ENCODE measurements around the gene TRAPPC3. TPM values are rescaled to one million over a fixed set of nuclear protein-coding genes. Genes with fewer than 3 reads are reported as not detected.
"Not testable (repeated sequence)": the region's sequence is repeated elsewhere in the genome, so short reads cannot be mapped to it uniquely, and the experiment has no call there.

TRAPPC3 gene
- total RNA-seq, 1 experiment from 2014 or later = 52.7 TPM

DNA sequence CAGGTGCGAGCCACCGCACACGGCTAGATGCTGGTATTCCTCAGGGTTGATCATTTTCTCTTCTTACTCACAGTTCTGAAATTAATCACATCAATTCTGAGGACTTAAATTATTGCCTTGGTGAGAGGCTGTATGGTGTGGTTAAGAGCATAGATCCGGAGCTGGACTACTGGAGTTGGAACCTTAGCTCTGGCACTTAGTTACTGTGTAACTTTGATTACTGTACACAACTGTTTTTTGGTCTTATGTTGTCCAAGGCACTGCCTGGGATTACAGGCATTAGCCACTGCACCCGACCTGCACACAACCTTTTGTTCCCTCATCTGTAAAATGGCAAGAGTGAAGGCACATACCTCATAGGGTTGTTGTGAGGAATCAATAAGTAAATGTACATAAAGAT lies 49.4 kb upstream of the TRAPPC3 start:
- Histone ChIP-seq H3K4me2 (ENCODE audit: insufficient read depth, insufficient read length, low read length) (no peak overlapping the region), H4K8ac (replicated peaks; ENCODE audit: insufficient read length, low read depth, low read length) (no peak overlapping the region), H2AFZ (ENCODE audit: low read length) (no peak overlapping the region), H2BK5ac (ENCODE audit: insufficient read length, low read length) (no peak overlapping the region), H4K5ac (ENCODE audit: insufficient read length, low read depth, low read length) (no peak overlapping the region), H3K27me3 (ENCODE audit: insufficient read depth, low read length) (no peaks in the 10 kb centered on the region), H3K23me2 (ENCODE audit: insufficient read length, low read depth, low read length, poor library complexity, severe bottlenecking) (no peaks in the 10 kb centered on the region), H3K4ac (ENCODE audit: low read depth, low read length) (no peak overlapping the region), H3K27ac (ENCODE audit: insufficient read length, low read depth, low read length) (no peak overlapping the region), H3K4me1 (ENCODE audit: insufficient read depth, low read length) (no peaks in the 10 kb centered on the region; the same call in 1 of the 2 replicates), H4K91ac (ENCODE audit: insufficient read length, low read depth, low read length) (no peak overlapping the region), H3K56ac (ENCODE audit: insufficient read length, low read depth, low read length) (no peak overlapping the region), H2BK120ac (ENCODE audit: low read depth, low read length, poor library complexity, severe bottlenecking) (no peak overlapping the region), H3K79me1 (ENCODE audit: insufficient read depth, low read depth, low read length, poor library complexity, severe bottlenecking) (no peaks in the 10 kb centered on the region), H3K23ac (ENCODE audit: insufficient read length, low read depth, low read length) (no peak overlapping the region), H2BK20ac (ENCODE audit: low read depth, low read length, poor library complexity, severe bottlenecking) (no peak overlapping the region), H2AK5ac (ENCODE audit: insufficient read length, low read length) (no peak overlapping the region), H2BK12ac (ENCODE audit: insufficient read length, low read depth, low read length) (no peak overlapping the region), H3K14ac (ENCODE audit: insufficient read depth, low read length) (no peak overlapping the region), H3K18ac (ENCODE audit: insufficient read length, low read depth, low read length) (no peak overlapping the region), H3K9ac (ENCODE audit: extremely low read depth, insufficient read length, low read length) (no peak overlapping the region), H3T11ph (ENCODE audit: low read length) (no peak overlapping the region), H3K79me2 (ENCODE audit: insufficient read depth, low read length) (no peaks in the 10 kb centered on the region), H3K9me3 (ENCODE audit: control insufficient read depth, low read depth, low read length) (no peaks in the 10 kb centered on the region), H4K20me1 (ENCODE audit: control insufficient read depth, insufficient read depth, insufficient read length) (no peaks in the 10 kb centered on the region), H2BK15ac (ENCODE audit: low read depth, low read length) (no peak overlapping the region)
- Mint-ChIP-seq H3K27me3 (ENCODE audit: low read depth) (no peaks in the 10 kb centered on the region), H3K27ac (no peak overlapping the region), H3K4me1 (peaks cover 8 to 10% of the 10 kb centered on the region in 2 experiments), H3K4me3 (no peak overlapping the region), H3K9me3 (no peaks in the 10 kb centered on the region; a peak in 1 of 5 replicates), H3K36me3 (ENCODE audit: insufficient read depth in 1 of 3, low read depth in 3 of 3) (no peaks in the 10 kb centered on the region; a peak in 1 of 7 replicates)
- TF ChIP-seq, protein P1, sequence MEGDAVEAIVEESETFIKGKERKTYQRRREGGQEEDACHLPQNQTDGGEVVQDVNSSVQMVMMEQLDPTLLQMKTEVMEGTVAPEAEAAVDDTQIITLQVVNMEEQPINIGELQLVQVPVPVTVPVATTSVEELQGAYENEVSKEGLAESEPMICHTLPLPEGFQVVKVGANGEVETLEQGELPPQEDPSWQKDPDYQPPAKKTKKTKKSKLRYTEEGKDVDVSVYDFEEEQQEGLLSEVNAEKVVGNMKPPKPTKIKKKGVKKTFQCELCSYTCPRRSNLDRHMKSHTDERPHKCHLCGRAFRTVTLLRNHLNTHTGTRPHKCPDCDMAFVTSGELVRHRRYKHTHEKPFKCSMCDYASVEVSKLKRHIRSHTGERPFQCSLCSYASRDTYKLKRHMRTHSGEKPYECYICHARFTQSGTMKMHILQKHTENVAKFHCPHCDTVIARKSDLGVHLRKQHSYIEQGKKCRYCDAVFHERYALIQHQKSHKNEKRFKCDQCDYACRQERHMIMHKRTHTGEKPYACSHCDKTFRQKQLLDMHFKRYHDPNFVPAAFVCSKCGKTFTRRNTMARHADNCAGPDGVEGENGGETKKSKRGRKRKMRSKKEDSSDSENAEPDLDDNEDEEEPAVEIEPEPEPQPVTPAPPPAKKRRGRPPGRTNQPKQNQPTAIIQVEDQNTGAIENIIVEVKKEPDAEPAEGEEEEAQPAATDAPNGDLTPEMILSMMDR (conservative IDR thresholded peaks at IDR 0.05) = no peak
- DNase-seq = no peak
- WGBS (ENCODE audit: extremely low coverage, insufficient read length, low lambda C conversion rate) = no CpG with 5 or more reads among the region's 5 CpGs

- H3K27me3 Mint-ChIP-seq (ENCODE audit: low read depth); H4K5ac ChIP-seq (ENCODE audit: insufficient read length, low read depth, low read length); H3K23ac ChIP-seq (ENCODE audit: insufficient read length, low read depth, low read length); H3K4me3 Mint-ChIP-seq; H3K56ac ChIP-seq (ENCODE audit: insufficient read length, low read depth, low read length); H3K9ac ChIP-seq (ENCODE audit: extremely low read depth, insufficient read length, low read length); DNase-seq; H3K4ac ChIP-seq (ENCODE audit: low read depth, low read length); H3K27me3 ChIP-seq (ENCODE audit: insufficient read depth, low read length); H2AFZ ChIP-seq (ENCODE audit: low read length); H3K4me2 ChIP-seq (ENCODE audit: insufficient read depth, insufficient read length, low read length); H2BK12ac ChIP-seq (ENCODE audit: insufficient read length, low read depth, low read length); H3K36me3 Mint-ChIP-seq (ENCODE audit: insufficient read depth in 1 of 3, low read depth in 3 of 3); H3K4me1 Mint-ChIP-seq; H3K79me1 ChIP-seq (ENCODE audit: insufficient read depth, low read depth, low read length, poor library complexity, severe bottlenecking); H3T11ph ChIP-seq (ENCODE audit: low read length); H3K27ac ChIP-seq (ENCODE audit: insufficient read length, low read depth, low read length); H3K79me2 ChIP-seq (ENCODE audit: insufficient read depth, low read length); H4K20me1 ChIP-seq (ENCODE audit: control insufficient read depth, insufficient read depth, insufficient read length); H3K9me3 Mint-ChIP-seq; H2BK15ac ChIP-seq (ENCODE audit: low read depth, low read length); H3K18ac ChIP-seq (ENCODE audit: insufficient read length, low read depth, low read length); H3K27ac Mint-ChIP-seq; H4K91ac ChIP-seq (ENCODE audit: insufficient read length, low read depth, low read length); H2BK5ac ChIP-seq (ENCODE audit: insufficient read length, low read length); H3K14ac ChIP-seq (ENCODE audit: insufficient read depth, low read length); H3K4me1 ChIP-seq (ENCODE audit: insufficient read depth, low read length); H3K23me2 ChIP-seq (ENCODE audit: insufficient read length, low read depth, low read length, poor library complexity, severe bottlenecking); H2BK20ac ChIP-seq (ENCODE audit: low read depth, low read length, poor library complexity, severe bottlenecking); H3K9me3 ChIP-seq (ENCODE audit: control insufficient read depth, low read depth, low read length); H2AK5ac ChIP-seq (ENCODE audit: insufficient read length, low read length); H2BK120ac ChIP-seq (ENCODE audit: low read depth, low read length, poor library complexity, severe bottlenecking); H4K8ac ChIP-seq (replicated peaks; ENCODE audit: insufficient read length, low read depth, low read length): not testable (repeated sequence)
- no CpG with 5 or more reads among the region's 12 CpGs for WGBS (ENCODE audit: extremely low coverage, insufficient read length, low lambda C conversion rate)
Observed at GRCh38 chr1:36196805-36197204, 47.5 kb upstream of the TRAPPC3 start.
